Measurements from ENCODE around the gene GZMM.

Gene GZMM

GRCh38 chr19:543910-544608, at the start of gene GZMM:
Gene GZMM, plus strand, starts transcription at chr19:544053. Its CDS starts 19 bp downstream, at chr19:544072.
- DNase-seq = peak; percentile 34

DNA sequence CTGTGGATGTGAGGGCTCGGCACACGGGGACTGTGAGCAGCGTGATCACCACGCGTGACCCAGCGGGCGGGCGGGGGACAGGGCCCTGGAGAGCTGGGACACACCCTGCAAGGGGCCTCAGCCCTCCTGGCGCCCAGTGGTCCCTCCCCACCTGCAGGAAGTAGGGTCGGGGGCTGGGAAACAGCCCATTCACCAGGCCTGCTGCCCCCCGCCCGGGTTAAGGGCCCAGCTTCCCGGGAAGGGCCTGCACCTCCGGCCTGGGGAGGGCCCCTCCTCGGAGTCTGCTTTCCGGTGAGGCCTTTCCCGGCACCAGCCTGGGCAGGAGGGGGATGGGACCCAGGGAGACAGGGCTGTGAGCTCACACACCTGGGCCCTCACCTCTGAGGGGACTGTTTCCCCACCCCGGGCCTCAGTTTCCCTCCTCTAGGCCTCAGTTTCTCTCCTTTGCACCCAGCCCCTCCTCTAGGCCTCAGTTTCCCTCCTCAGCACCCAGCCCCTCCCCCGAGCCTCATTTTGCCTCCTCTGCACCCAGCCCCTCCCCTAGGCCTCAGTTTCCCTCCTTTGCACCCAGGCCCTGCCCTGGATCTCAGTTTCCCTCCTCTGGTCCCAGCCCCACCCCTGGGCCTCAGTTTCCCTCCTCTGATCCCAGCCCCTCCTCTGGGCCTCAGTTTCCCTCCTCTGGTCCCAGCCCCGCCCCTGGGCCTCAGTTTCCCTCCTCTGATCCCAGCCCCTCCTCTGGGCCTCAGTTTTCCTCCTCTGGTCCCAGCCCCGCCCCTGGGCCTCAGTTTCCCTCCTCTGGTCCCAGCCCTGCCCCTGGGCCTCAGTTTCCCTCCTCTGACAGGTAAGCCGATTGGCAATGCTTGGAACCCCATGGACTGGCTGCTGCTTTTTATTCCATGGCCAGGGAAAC, 49.4 kb upstream of the GZMM start:
- peak; percentile 52 for DNase-seq

DNA sequence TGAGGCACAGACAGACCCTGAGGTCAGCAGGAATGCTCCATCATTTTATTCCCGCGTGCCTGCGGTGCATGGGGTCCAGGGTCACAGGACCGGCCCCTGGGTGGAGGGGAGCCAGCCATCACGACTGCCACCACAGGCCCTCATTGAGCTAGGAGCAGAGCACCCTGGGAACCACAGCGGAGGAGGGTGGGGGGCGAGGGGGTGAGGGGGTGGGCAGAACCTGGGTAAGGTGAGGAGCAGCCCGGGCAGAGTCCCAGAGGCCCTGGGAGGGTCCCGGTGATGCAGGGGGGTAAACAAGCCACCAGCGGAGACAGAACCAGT, 48.8 kb upstream of the GZMM start:
- no peak for DNase-seq

- DNase-seq = peak; percentile 64
Observed at GRCh38 chr19:495402-496111, 48.3 kb upstream of the GZMM start.

- peak; percentile 27 for DNase-seq
Observed at GRCh38 chr19:496112-496665, 47.7 kb upstream of the GZMM start, which contains the start of gene MADCAM1. Gene MADCAM1, plus strand, starts transcription at chr19:496486. Its CDS starts 14 bp downstream, at chr19:496500.

DNA sequence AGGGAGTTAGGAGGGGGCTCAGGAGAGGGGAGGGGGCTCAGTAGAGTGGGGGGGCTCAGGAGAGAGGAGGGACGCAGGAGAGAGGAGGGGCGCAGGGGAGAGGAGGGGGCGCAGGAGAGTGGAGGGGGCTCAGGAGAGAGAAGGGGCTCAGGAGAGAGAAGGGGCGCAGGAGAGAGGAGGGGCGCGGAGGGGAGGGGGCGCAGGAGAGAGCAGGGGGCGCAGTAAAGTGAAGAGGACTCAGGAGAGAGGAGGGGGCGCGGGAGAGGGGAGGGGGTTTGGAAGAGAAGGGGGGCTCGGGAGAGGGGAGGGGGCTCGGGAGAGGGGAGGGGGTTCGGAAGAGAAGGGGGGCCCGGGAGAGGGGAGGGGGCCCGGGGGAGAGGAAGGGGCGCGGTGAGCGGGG, 46.9 kb upstream of the GZMM start:
- peak; percentile 22 for DNase-seq

- peak; percentile 34 for DNase-seq
Observed at GRCh38 chr19:497491-497868, 46.4 kb upstream of the GZMM start.

DNA sequence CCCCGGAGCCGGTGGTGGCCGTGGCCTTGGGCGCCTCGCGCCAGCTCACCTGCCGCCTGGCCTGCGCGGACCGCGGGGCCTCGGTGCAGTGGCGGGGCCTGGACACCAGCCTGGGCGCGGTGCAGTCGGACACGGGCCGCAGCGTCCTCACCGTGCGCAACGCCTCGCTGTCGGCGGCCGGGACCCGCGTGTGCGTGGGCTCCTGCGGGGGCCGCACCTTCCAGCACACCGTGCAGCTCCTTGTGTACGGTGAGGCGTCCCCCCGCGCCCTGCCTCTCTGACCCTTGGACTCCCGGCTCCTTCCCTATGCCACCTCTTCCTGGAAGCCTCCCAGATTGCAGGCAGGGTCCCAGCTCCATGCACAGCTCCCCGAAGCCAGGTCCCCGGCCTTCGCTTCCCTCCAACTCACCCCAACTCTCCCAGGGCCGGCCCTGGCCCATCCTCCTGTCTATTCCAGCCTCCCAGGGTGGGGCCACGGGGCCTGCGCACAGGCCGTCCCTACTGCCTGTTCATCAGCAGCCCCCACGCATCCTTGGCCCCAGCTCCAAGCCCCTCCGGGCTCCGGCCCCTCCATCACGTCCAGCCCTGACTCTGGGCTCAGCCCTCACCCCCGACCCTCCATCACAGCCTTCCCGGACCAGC, 45.9 kb upstream of the GZMM start:
- peak; percentile 26 for DNase-seq

- peak; percentile 39 for DNase-seq
Observed at GRCh38 chr19:498511-498891, 45.4 kb upstream of the GZMM start.

- DNase-seq = peak; percentile 27
Observed at GRCh38 chr19:498977-499623, 44.8 kb upstream of the GZMM start.

- peak; percentile 22 for DNase-seq
Observed at GRCh38 chr19:501646-502045, 42.2 kb upstream of the GZMM start.

DNA sequence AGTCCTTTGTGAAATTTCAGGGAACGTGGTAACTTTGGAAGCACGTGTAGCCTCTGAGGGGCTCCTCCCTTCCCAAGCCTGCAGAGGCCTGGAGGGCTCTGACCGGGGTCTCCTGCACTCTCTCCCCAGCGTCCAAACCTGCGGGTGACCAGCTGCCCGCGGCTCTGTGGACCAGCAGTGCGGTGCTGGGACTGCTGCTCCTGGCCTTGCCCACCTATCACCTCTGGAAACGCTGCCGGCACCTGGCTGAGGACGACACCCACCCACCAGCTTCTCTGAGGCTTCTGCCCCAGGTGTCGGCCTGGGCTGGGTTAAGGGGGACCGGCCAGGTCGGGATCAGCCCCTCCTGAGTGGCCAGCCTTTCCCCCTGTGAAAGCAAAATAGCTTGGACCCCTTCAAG, 39.2 kb upstream of the GZMM start:
- DNase-seq = no peak

DNA sequence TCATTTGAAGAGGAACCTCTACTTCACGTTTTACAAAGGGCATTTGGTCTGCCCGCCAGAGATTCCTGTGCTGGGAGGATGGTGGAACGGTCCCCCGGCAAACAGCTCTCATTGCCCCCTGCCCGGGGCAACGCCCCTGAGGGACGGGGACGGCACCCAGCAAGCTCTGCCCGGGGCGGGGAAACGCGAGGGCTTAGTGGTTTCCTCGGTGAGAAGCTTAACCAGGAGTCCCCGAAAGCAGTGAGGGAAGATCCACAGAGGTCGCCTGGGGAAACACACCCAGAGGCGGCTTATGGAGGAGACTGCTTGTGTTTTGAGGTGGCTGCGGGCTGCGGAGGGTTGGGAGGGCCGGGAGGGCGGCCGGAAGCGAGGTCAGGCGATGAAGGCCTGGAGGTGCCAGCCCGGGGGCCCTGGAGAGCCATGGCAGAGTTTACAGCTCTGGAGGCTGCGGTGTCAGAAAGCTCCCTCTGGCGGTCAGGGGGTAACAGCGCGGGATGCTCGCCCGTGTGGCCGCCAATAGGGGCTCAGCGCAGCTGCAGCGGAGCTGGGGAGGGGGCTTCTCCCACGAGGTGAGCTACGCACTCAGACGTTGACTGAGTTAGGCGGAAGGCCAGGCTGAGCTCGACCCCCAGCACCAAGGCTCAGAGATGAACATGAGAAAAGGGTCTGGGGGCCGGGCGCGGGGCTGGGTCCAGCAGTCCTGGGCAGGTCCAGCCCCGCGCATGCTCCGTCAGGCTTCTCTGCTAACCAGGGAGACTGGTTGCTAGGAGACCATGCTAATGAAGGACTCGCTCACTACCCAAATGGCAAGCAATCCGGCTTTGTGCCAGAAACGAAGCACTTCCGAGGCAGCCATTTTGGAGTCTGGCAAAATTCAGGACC, 37.2 kb upstream of the GZMM start:
- peak; percentile 98 for DNase-seq

- peak; percentile 81 for DNase-seq
Observed at GRCh38 chr19:507286-508203, 36.3 kb upstream of the GZMM start, which contains the start of gene TPGS1. Gene TPGS1, plus strand, starts transcription at chr19:507497. Its CDS starts 10 bp downstream, at chr19:507507.

- peak; percentile 40 for DNase-seq
Observed at GRCh38 chr19:508204-509150, 35.4 kb upstream of the GZMM start.

- peak; percentile 87 for DNase-seq
Observed at GRCh38 chr19:510606-511100, 33.2 kb upstream of the GZMM start.

DNA sequence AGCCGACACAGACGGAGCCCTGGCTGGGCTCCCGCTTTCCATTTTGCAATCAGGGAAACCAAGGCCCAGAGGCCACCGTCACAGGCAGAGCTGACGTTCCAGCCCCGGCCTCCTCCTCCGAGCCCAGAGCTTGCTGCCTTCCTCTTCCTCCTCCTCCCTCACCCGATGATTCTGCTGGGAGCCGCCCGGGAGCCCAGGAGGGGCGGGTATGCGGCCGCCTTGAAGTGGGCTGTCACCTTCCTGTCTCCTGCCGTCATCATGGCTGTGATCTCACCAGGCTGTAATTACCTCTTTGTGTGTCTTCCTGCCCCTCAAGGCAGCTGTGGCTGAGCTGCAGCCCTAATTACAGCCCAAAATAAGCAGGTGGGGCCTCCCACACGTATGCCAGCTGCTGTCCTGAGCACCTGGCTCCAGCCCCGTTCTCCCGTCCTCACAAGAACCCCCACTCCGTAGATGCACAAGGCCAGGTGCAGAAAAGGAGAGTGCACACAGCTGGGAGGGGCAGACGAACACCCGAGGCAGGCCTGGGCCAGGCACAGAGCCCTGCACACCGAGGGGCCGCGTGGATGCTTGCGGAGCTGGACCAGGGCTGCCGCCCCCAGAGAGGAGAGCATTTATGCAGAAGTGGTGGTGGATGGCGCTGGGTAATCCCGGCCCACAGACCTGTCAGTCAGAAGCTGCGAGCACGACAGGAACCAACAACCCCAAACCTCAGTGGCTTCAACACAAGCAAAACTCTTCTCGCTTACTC, 32.6 kb upstream of the GZMM start:
- peak; percentile 78 for DNase-seq
